ENCODE results near the gene DAGLB.

- no peak for TF ChIP-seq CTCF (IDR thresholded peaks at IDR 0.05)
- TF ChIP-seq POLR2A (IDR thresholded peaks at IDR 0.05) = no peak
These were observed 61.7 kb downstream of the DAGLB start for GRCh38 chr7:6385909-6386560.
